PC-3 (cell line): ENCODE data around the gene KAT2A. TPM values are rescaled to one million over a fixed set of nuclear protein-coding genes. Genes with fewer than 3 reads are reported as not detected.

Experiments used
- ATAC-seq: fragments of 200-7000 bp; cut with Tn5 transposase; 2 replicates; pipeline ENCODE4 v1.9.1; 2020; ENCODE audit warnings: mild to moderate bottlenecking, moderate library complexity
- BruUV-seq: library from RNA; stranded (reverse); fragments of 400-500 nt; replicated peaks from 2 replicates; lab custom pipeline; 2021; lab: Mats Ljungman, UMichigan
- CTCF ChIA-PET: fragments of 300-600 bp; sonication (Branson Sonifier 250); formaldehyde crosslinking; loops from one replicate; lab custom pipeline; 2022; ENCODE audit warnings: antibody characterized with exemption; lab: Charles Lee
- POLR2A ChIA-PET: fragments of 300-600 bp; sonication (Branson Sonifier 250); formaldehyde crosslinking; loops from one replicate; lab custom pipeline; 2022; ENCODE audit warnings: antibody characterized with exemption; ENCODE audit not compliant: unreplicated experiment; lab: Charles Lee
- DNase-seq: peaks from one replicate; pipeline ENCODE4 v3.0.0-alpha.2; 2015
- H2AFZ ChIP-seq: fragments of 300-600 bp; sonication (generic); 2 replicates; pipeline ENCODE4 v1.6.0; 2016; ENCODE audit warnings: antibody characterized with exemption, low read length
- H3F3A ChIP-seq: fragments of 300-600 bp; sonication (generic); one replicate; pipeline ENCODE4 v1.6.0; 2017; ENCODE audit warnings: antibody characterized with exemption, low read length, control low read depth, mild to moderate bottlenecking; ENCODE audit not compliant: unreplicated experiment
- H3K27ac ChIP-seq: fragments of 300-600 bp; sonication (generic); 2 replicates; pipeline ENCODE4 v1.5.1; 2016; ENCODE audit warnings: mild to moderate bottlenecking, low read length
- H3K27me3 ChIP-seq: fragments of 300-600 bp; sonication (generic); 2 replicates; pipeline ENCODE4 v1.6.1; 2016; ENCODE audit warnings: low read length, mixed read lengths
- H3K36me3 ChIP-seq: fragments of 300-600 bp; sonication (generic); 2 replicates; pipeline ENCODE4 v1.6.1; 2016; ENCODE audit warnings: low read depth, mixed run types, low read length, mixed read lengths
- H3K4me1 ChIP-seq: fragments of 300-600 bp; sonication (generic); 2 replicates; pipeline ENCODE4 v1.5.1; 2016; ENCODE audit warnings: low read length; ENCODE audit not compliant: insufficient read depth
- H3K4me2 ChIP-seq: fragments of 300-600 bp; sonication (generic); 2 replicates; pipeline ENCODE4 v1.6.0; 2016; ENCODE audit warnings: low read length
- H3K4me3 ChIP-seq: fragments of 300-600 bp; sonication (generic); 2 replicates; pipeline ENCODE4 v1.5.1; 2016; ENCODE audit warnings: mild to moderate bottlenecking, low read length, mixed read lengths
- H3K79me2 ChIP-seq: fragments of 300-600 bp; sonication (generic); 2 replicates; pipeline ENCODE4 v1.6.1; 2017; ENCODE audit warnings: low read length, mixed read lengths
- H3K9ac ChIP-seq: fragments of 300-600 bp; sonication (generic); 2 replicates; pipeline ENCODE4 v1.6.0; 2016; ENCODE audit warnings: mild to moderate bottlenecking, low read length
- H3K9me2 ChIP-seq: fragments of 300-600 bp; sonication (generic); replicated peaks from 2 replicates; pipeline ENCODE4 v1.6.1; 2016; ENCODE audit warnings: mixed run types, low read length, mixed read lengths
- H3K9me3 ChIP-seq: fragments of 300-600 bp; sonication (generic); 2 replicates; pipeline ENCODE4 v1.6.1; 2016; ENCODE audit warnings: low read length, mixed read lengths
- H4K20me1 ChIP-seq: fragments of 300-600 bp; sonication (generic); 2 replicates; pipeline ENCODE4 v1.6.1; 2016; ENCODE audit warnings: low read length, mixed read lengths
- CTCF ChIP-seq: fragments of 300-600 bp; sonication (generic); conservative IDR thresholded peaks from 2 replicates; pipeline ENCODE4 v1.5.1; 2017; ENCODE audit warnings: antibody characterized with exemption, low read depth, mild to moderate bottlenecking, low read length
- EZH2 ChIP-seq: fragments of 300-600 bp; sonication (generic); IDR thresholded peaks from one replicate; pipeline ENCODE4 v1.6.1; 2017; ENCODE audit warnings: antibody characterized with exemption, mild to moderate bottlenecking, low read length; ENCODE audit not compliant: unreplicated experiment
- EZH2phosphoT487 ChIP-seq: fragments of 300-600 bp; sonication (generic); IDR thresholded peaks from 2 replicates; pipeline ENCODE4 v1.6.1; 2018; ENCODE audit warnings: mild to moderate bottlenecking, antibody characterized with exemption, low read length, borderline replicate concordance
- intact Hi-C: fragments of 100-400 bp; cut with micrococcal nuclease; formaldehyde crosslinking; loops from 2 replicates; pipeline ENCODE4 v1.9.0; 2023
- total RNA-seq: library from RNA; depleted of rRNA; stranded (reverse); fragments of >200 nt; gene quantifications from 2 replicates; pipeline ENCODE4 v1.2.3, GENCODE V29; 2014

The KAT2A gene
- total RNA-seq, 1 experiment from 2014 or later = not detected

- intact Hi-C loops = no loop called here
Measured at GRCh38 chr17:42078396-42079043, 42.6 kb downstream of the KAT2A start.

DNA sequence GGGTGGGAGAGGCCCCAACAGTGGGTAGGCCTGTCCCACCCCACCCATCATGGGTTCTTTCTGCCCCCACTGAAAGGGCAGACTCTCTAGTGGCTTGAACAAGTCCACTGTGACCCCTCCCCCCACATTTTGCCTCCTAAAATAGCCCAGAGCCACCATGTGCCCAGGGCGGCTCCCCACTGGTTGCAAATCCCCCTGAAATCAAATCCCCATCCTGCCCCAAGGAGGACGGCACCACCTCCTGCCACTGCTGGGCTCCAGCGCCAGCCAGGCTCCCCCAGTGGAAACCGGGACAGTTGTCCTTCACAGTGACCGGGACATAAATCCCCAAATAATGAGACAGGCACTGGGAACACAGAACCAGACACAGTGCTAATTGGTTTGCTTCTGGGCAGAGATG is 43.4 kb downstream of the KAT2A start:
- H3K4me3 ChIP-seq = no peak overlapping the region
- no peak for TF ChIP-seq EZH2
- no peak for TF ChIP-seq CTCF
- no peak for TF ChIP-seq EZH2phosphoT487
- ATAC-seq = no peak
- H3K4me1 ChIP-seq = peaks cover 6% of the 10 kb centered on the region; the same call in 1 of the 2 replicates
- BruUV-seq = no TSS peak
- no peaks in the 10 kb centered on the region for H3K9me2 ChIP-seq
- intact Hi-C loops = no loop called here
- H3K79me2 ChIP-seq = no peaks in the 10 kb centered on the region
- no peak overlapping the region for H3K4me2 ChIP-seq
- no peaks in the 10 kb centered on the region for H3F3A ChIP-seq
- H3K27ac ChIP-seq = no peak overlapping the region
- no peaks in the 10 kb centered on the region for H4K20me1 ChIP-seq
- H3K27me3 ChIP-seq = no peaks in the 10 kb centered on the region
- no peaks in the 10 kb centered on the region for H3K36me3 ChIP-seq
- H3K9ac ChIP-seq = no peak overlapping the region
- H3K9me3 ChIP-seq = no peaks in the 10 kb centered on the region
- DNase-seq = no peak
- no peak overlapping the region for H2AFZ ChIP-seq
- CTCF ChIA-PET = no interaction called here
- POLR2A ChIA-PET = no interaction called here

More at GRCh38 chr17:42078396-42079043, 42.6 kb downstream of the KAT2A start:
- POLR2A ChIA-PET = interaction anchor here (0.6 kb wide), 1 partner anchor 565 kb away, joined by 6 read pairs; no protein-coding TSS in a partner anchor
- no peak for DNase-seq
- BruUV-seq = no TSS peak
- Histone ChIP-seq H3K9ac (no peak overlapping the region), H3F3A (no peaks in the 10 kb centered on the region), H4K20me1 (no peaks in the 10 kb centered on the region), H3K4me2 (no peak overlapping the region), H3K27me3 (no peaks in the 10 kb centered on the region), H2AFZ (no peak overlapping the region), H3K4me3 (no peak overlapping the region), H3K4me1 (peaks cover 6% of the 10 kb centered on the region; the same call in 1 of the 2 replicates), H3K79me2 (no peaks in the 10 kb centered on the region), H3K27ac (no peak overlapping the region), H3K9me3 (no peaks in the 10 kb centered on the region), H3K9me2 (no peaks in the 10 kb centered on the region), H3K36me3 (no peaks in the 10 kb centered on the region)
- CTCF ChIA-PET = no interaction called here
- ATAC-seq = no peak
- TF ChIP-seq CTCF = no peak
- no peak for TF ChIP-seq EZH2phosphoT487
- TF ChIP-seq EZH2 = no peak
